ENCODE measurements around the gene TM4SF1.
"Not testable (repeated sequence)": the region's sequence is repeated elsewhere in the genome, so short reads cannot be mapped to it uniquely, and the experiment has no call there.

Gene TM4SF1

GRCh38 chr3:149393345-149394160 lies 16.1 kb upstream of the TM4SF1 start:
- DNase-seq = no peak

GRCh38 chr3:149391960-149392359 lies 14.5 kb upstream of the TM4SF1 start:
- DNase-seq = no peak

GRCh38 chr3:149390772-149391212 lies 13.3 kb upstream of the TM4SF1 start:
- DNase-seq = no peak

GRCh38 chr3:149390294-149390693 lies 12.8 kb upstream of the TM4SF1 start:
- no peak for DNase-seq

- DNase-seq = no peak
Measured at GRCh38 chr3:149388531-149389417, 11.3 kb upstream of the TM4SF1 start.

- no peak for DNase-seq
Measured at GRCh38 chr3:149388001-149388440, 10.6 kb upstream of the TM4SF1 start.

- no peak for DNase-seq
Measured at GRCh38 chr3:149386299-149386606, 8.8 kb upstream of the TM4SF1 start.

GRCh38 chr3:149385617-149386298 lies 8.3 kb upstream of the TM4SF1 start:
- no peak for DNase-seq

GRCh38 chr3:149384911-149385321 lies 7.5 kb upstream of the TM4SF1 start:
- no peak for DNase-seq

GRCh38 chr3:149384167-149384566 lies 6.7 kb upstream of the TM4SF1 start:
- no peak for DNase-seq

GRCh38 chr3:149383703-149384102 lies 6.3 kb upstream of the TM4SF1 start:
- no peak for DNase-seq

- DNase-seq = no peak
Measured at GRCh38 chr3:149382518-149382917, 5.1 kb upstream of the TM4SF1 start.

- no peak for DNase-seq
Measured at GRCh38 chr3:149382101-149382467, 4.6 kb upstream of the TM4SF1 start.

GRCh38 chr3:149381173-149382100 lies 4.0 kb upstream of the TM4SF1 start:
- DNase-seq = no peak

GRCh38 chr3:149380220-149380619 lies 2.8 kb upstream of the TM4SF1 start:
- not testable (repeated sequence) for DNase-seq

GRCh38 chr3:149378478-149379309 lies 1.2 kb upstream of the TM4SF1 start:
- DNase-seq = no peak

GRCh38 chr3:149376718-149377407 lies 586 bp downstream of the TM4SF1 start:
- DNase-seq = no peak

GRCh38 chr3:149375501-149376196 lies 1.8 kb downstream of the TM4SF1 start:
- no peak for DNase-seq

GRCh38 chr3:149374793-149375500 lies 2.5 kb downstream of the TM4SF1 start:
- no peak for DNase-seq

All from GF-D8 (cell line).